SK-N-MC (cell line): ENCODE data around the gene GRIP2.

ENCODE experiments used
- EZH2 ChIP-seq: fragments of 200-600 bp; sonication (generic); IDR thresholded peaks from one replicate; pipeline ENCODE4 v1.6.1; 2017; ENCODE audit warnings: antibody characterized with exemption
- FOXP2 ChIP-seq: optimal IDR thresholded peaks from 2 replicates; pipeline ENCODE3; 2011; ENCODE audit warnings: mild to moderate bottlenecking, moderate library complexity; ENCODE audit not compliant: insufficient read depth; ENCODE audit errors: extremely low read length, control extremely low read depth
- POLR2AphosphoS5 ChIP-seq: IDR thresholded peaks from 2 replicates; pipeline ENCODE4 v1.6.1; 2012; ENCODE audit warnings: mild to moderate bottlenecking, low read depth, low read length, borderline replicate concordance

DNA sequence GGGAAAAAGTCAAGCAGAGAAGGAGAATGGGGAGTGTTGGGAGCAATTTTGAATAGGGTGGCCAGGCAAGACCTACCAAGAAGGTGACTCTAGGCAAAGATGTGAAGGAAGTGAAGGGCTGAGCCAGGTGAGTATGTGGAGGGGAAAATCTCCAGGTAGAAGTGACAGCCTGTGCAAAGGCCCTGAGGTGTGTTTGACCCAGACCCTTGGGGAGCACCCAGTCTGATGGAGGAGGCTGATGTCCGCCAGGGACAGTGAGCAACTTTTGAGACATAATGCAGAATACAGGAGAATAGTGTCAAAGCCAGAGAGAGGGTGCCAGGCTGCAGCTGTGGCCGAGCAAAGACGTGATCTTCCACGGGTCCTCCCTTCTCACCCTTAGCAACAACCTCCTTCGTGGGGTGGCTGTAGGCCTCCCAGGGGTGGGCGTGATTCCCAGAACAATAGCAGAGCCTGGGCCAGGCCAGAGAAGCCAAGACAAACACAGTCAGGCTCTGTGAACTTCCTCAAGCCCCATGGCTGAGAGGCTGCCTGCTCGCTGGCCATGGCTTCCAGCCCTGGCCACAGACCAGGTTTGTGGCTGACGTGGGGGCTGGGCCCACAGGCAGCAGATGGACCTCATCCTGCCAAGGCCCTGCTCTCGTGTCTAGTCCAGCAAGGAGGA is 79.7 kb downstream of the GRIP2 start:
- TF ChIP-seq POLR2AphosphoS5 (no peak), EZH2 (no peak), FOXP2 (no peak)
